Measurements from ENCODE around the gene ROBO1.
"Not testable (repeated sequence)": the region's sequence is repeated elsewhere in the genome, so short reads cannot be mapped to it uniquely, and the experiment has no call there.

ROBO1 gene

DNA sequence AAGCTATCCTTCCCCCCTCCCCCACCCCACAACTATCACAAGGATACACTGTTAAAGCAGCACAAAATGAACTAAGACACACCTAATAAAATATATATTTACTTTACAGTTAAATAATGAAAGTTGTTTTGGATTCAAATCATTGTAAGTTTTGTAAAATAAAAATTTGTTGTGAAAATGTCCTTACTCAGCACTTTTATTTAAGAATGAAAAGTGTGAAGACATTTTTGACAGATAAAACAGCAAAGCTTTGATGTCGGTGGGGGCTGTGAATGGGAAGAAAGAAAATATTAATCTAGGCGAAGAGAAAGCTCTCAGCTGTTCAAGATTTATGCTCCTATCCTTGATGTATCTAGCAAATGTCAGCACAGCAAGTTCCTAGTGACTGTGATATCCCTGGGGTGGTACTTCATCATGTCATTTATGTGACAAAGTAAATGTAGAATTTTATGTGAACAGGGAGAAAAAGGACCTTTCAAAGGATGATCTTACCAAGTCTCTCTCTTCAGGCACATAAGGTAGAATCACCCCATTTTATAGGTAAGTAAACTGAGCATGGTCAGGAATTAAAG, 216.4 kb downstream of the ROBO1 start:
- no peak for DNase-seq

DNA sequence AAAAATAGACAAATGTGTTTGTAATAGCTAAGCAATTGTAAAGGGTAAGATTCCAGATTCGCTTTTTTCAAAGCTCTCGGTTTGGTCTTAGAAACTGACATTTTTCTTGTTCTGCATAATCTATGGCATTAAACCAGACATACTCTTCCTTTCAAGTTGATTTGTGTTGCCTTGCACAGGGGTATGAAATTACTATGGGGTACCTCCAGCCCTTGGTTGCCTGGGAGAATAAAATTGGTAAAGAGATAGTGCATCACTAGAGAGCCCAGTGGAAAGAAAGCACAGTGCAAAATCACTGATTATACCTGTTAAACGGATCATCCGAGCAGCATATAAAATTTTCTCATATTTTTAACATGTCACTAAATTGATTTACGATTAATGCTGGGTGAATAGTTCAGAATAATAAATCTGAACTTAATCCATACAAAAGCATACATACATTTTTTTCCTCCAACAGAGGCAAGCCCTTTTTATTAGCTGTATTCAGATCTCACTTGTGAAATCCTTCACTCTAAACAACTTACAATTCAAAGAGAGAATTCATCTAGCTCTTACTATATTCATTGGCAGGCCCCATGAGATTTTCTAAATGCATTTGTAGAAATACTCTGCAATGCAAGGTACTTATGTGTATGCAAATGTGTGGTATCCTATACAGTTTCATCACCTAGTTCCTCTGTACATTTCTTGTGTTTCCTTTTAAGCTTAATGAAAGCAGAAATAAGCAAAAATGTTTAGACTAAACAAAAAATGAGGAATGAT, 224.4 kb downstream of the ROBO1 start:
- no peak for DNase-seq

DNA sequence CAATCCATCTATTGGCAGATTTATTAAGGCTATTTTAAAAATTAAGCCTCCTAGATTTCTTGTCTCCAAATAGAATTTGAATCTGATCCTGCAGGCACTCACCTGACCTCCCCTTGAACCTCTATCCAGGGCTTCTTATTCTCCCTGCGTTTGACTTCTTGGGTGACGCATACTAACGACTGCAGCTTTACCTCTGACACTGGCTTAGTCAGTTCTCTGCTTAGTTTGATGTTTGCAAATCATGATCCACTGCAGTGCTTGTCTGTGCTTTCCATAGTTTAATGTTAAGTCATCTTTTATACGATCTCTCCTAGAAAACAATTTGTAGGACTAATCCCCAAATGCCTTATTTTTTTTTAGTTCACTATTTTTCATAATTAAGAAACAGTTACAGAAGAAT, 233.1 kb downstream of the ROBO1 start:
- no peak for DNase-seq

DNA sequence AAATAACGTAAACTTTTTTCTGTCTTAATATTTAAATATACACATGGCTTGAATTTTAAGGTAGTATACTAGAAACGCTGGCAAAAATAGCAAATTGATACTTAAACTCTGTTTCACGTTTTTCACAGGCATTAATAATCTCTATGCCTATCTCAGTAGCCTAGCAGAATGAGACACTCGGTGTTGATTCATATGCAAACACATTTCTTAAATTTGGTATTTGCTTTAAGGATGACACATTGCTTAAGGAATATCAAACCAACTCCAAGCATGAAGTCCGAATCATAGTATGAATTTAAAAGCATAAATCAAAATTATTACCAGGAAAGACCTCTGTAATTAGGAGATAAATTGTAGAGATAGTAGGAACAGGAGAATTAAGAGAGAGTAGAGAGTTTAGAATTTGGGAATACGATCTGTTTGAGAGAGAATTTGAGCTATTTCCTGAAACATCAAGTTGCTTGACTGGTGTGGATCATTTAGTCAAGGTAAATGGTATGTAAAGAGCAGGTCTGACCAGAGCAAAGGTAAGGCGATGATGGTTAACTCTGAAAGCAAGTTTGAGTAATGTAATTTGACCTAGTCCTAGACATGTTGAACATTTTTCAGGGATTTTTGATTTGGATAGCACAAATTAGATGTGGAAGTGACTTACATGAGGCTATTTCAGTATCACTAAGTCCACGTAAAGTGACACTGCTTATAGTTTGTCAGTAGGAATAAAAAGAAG, 236.1 kb downstream of the ROBO1 start:
- no peak for DNase-seq

DNA sequence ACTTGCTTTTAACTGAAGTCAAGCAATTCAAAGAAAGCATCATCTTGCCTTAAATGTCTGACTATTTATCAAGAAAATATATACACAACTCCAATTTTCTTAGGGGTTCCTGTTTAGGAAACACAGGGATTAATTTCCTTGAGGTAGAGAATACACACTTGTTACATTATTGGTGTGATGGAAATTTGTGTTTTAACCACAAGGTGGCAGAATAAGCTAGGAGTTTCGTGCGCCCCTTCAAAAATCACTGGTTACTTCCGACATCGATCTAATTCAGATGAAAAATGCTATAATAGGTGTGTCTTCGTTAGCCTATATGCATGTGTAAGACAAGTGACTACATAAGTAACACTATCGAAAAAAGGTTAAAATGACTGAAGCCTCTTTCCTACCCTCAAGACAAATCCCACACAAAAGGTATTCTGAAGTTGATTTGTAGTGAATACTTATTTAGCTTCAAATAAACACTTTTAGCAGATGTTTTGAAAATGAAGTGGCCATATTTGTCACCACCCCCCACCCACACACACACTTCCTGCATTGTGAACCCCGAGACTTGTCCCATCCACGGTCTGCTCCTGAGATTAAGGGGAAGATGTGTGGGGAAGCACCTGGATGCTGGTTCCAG, 246.5 kb downstream of the ROBO1 start:
- DNase-seq, result peak in 1 of 14 donors; percentile 14

DNA sequence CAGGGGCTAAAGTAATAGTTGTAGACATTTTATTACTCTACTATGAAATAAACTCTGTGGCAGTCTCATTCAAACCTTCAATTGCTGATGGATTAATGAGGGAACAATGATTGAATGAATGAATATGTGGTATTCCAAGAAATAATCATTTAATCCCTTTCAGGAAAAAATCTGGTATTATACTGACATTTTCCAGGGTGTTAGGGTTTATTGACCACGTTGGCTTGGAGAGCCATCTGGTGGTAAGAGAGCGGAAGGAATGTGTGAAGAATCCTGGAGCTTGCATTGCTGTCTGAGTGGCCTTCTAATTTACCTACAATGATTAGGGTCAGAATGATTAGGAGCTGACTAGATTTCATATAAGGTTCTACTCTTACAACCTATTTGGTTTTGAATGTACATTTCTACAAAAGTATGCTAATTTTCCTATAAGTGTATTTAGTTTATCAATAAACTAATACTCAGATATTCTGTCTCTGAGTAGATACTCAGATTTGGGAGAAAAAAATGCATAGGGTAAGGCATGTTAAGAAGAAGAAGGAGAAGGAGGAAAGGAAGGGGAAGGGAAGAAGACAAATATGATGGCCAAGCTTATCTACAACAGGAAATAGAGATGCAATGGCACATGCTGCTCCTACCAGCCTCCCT, 249.9 kb downstream of the ROBO1 start:
- peak in 1 of 14 donors; percentile 1 for DNase-seq

DNA sequence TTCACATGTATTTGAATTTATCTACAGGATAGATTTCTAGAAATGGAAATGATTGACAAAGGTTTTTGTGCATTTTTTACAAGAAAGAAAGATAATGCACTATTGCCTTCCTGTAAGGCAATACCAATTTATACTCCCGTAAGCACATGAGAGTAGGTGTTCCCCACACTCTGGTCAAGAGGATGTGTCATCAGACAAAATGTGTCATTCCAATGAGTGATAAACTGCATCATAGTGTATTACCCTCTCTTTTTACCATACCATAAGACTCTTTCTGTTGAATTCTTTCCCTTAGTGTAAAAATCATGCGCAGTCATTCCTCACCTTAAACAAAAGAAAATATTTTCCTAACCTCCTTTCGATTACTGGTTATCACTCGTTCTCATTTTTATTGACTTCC, 251.0 kb downstream of the ROBO1 start:
- DNase-seq, result no peak

DNA sequence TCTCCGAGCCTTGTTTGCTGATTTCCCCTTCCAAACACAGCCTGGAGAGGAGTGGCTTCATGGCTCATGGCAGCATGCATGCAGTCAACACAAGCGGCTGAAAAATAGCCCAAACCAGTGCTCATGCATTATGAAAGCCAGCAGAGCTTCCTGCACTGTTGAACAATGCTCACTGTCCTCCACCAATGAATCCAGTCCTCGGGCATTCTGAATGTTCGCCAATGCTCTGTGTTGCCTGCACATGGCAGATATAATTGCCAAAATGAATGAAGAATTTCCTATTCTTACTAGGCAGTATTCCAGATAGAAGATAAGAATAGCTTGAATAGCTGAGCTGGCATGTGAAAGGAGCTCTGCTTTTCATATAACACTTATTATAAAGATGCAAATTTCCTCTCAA, 252.7 kb downstream of the ROBO1 start:
- peak in 3 of 14 donors; percentile 2 to 6 (median 5) for DNase-seq

DNA sequence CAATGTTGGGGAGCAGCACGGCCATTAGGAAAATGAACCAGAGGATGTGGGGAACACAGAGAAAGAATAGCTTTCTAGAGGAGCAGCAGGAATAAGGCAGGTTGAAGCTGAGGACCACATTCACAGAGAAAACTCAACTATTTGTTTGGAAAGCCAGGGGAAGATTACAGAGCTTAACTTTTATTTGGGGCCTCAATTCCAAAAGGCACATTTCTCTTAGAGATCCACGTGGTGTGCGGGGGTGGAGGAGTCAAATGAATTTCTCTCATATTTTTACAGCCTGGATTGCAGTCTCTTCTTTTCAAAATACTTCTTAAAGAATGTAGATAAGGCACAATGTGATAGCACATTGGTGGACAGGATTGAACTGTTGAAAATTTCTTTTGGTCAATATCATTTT, 253.7 kb downstream of the ROBO1 start:
- DNase-seq, result no peak

DNA sequence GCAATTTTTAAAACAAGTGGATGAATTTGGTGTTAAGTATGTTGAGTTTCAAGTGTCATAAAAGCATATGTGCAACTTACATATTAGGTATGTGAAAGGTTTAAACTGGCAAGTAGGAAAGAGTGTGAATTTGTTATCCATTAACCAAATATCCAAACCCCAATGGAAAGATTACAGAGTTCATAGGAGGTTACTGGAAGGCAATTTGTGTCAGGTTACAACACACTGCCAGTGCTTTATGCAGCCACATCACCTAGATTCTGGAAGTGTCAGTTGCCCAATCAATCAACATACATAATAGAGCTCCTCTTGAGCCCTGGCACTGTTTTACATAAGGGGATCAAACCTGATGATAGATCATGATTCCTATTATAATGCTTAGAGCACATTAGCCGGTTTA, 261.0 kb downstream of the ROBO1 start:
- no peak for DNase-seq

DNA sequence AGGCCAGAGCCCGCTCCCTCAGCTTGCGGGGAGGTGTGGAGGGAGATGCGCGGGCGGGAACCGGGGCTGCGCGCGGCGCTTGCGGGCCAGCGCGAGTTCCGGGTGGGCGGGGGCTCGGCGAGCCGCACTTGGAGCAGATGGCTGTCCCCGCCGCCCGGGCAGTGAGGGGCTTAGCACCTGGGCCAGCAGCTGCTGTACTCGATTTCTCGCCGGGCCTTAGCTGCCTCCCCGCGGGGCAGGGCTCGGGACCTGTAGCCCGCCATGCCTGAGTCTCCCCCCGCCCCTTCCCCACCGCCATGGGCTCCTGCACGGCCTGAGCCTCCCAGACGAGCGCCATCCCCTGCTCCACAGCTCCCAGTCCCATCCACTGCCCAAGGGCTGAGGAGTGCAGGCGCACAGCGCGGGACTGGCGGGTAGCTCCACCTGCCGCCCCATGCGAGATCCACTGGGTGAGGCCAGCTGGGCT, 265.5 kb downstream of the ROBO1 start:
- DNase-seq, result not testable (repeated sequence)

DNA sequence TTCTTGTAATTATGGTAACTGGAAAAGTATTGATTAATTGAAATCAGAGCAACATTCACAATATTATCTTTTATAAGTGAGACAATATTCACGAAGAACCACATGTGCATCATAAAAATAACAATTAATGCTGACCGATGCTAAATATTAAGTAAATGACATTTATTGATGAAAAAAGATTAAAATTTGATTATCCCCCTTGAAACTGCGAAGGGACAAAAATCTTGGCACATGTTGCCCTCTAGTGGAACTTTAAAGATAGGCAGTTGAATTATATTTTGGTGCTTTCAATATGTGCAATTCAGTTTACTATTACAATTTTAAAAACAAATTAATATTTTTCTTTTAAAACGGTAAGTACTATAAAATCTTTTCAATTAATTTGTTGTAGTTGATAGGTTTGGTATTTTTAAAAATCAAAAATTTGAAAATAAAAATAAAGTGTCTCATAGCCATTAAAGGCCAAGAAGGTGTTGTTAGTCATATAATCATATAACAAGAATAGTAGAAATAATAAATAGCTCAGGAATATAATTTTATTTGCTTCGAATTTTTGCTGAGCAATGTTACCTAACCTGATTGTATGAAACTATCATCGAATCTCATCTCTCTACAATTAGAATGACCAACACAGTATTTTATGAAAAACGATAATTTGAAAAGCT, 270.2 kb downstream of the ROBO1 start:
- DNase-seq, result no peak

DNA sequence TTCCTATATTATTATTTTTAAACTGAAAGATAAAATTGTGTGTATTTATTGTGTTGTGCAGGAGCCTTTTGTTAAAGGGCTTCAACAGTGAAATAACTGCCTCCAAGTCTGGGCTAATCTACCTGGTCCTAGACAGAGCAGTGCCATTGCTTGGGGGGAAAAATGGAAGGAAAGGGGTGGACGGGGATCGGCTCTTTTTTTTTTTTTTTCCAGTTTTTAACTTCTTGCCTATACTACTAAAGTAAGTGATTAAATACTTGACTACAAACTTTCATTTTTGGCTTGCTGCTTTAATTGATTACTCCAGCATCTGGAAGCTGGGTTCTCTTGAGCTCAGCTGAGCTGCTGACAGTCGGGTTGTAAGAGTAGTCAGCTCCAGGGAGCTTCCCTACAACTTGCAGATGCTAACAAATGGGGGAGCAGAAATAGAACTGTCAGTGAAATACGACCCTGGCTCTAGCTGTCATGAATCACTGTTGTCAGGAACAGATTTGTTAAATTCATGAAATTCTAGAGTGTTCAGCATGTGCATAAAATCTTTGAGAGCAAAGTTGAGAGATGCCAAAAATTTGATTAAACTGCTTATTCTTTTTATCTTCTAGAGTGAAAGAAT, 276.7 kb downstream of the ROBO1 start:
- DNase-seq, result no peak

DNA sequence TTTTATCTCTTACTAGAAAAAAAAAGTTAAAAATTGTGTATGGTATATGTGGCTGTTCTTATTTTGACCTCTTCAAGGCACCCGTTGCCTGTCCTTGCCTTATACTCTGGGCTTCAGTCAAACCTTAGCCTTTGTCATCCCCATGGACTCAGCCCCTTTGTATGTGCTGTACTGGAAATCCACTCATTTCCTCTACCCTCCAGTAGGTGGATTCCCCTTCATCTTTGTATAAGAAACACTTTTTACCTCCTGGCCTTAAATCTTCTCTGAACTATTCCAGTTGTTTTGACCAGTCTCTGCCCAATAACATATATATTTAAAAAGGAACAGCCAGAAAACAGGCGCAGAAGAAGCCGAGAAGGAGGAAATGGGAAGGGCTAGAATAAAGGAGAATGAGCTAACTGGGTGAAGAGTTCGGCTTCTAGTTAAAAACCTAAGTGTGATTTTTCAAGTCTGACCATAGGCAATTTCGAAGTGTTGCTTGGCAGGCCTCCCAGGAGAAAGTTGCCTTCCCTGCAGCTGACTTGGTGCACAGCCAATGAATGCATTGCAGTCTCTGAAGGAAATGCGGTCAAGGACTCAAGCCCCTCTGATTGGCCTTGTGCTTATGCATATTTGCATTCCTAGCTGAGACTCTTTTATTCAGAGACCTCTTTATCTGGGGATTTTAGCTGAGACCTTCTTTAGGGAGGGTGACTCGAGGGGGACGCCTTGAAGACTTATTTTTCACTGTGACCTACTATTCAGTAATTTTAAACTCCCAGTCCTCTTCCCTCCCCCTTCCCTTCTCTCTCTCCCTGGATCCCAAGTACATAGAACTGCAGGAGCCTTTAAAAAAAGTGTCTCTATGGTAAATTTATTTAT, 277.4 kb downstream of the ROBO1 start:
- DNase-seq, result no peak

DNA sequence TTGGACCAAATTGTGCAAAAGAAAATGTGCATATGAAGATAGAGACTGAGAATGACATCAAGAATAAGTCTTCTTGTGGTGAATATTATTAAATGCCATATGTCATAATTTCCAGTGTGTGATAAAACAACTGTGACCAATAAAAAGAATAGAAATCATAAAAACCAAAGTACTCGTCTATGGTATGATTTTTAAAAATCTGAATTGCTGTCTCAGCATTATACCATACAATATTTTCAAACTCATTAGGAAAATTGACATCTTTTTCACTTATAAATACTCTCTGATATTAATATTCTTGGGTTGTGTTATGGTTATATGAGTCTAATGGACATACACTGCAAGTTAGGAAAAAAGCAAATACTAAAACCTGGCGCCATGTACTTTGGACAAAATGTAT, 279.4 kb downstream of the ROBO1 start:
- no peak for DNase-seq

DNA sequence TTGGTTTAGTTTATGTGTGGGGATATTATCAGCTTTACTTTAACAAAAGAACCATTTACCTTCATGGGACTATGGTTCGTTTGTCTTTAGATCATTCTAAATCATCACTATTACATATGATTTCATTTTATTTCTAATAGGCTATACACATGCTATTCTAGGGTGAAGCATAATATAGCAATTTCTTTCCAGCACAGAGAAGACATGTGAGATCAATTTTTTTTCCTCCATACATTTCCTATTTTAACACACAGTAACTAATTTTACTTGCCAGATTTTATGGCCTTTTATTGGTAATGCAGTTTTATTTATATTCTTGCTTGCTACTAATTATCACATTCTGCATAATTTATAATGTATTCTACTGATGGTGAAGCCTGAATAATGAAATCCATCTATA, 287.1 kb downstream of the ROBO1 start:
- DNase-seq, result no peak

DNA sequence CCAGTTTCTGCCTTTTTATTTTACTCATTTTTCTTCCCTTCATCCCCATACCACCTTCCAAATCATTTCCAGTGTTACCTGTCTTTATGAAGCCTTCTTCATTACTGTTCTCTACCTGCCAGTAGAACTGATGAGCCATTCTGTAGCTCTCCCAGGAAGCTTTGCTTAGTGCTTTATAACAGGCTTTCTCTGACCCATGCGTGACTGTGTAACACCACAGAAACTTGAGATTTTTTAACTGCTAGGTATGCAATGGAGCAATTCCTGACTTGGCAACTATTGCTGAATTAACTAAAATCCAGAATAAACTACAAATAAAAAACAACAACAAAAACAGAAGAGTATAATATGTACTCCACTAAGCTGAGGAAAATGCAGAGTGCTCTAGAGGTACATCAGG, 289.2 kb downstream of the ROBO1 start:
- DNase-seq, result no peak

DNA sequence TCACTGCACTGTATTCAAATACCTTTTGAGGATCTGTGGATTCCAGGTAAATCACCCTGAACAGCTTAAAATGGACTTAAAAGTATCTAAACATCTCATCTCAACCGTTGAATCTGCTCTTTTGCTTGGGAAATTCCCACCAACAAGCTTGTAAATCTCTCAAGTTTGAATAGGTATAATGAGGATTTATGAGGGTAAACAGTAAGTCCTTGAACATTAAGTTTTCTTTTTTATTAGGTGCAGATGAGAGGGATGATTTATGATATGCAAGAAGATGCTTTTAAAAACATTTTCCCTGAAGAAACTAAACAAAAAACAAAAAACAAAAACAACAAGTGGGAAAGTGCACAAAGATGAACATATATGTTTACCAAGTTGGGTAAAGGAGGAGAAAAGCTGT, 290.6 kb downstream of the ROBO1 start:
- no peak for DNase-seq

DNA sequence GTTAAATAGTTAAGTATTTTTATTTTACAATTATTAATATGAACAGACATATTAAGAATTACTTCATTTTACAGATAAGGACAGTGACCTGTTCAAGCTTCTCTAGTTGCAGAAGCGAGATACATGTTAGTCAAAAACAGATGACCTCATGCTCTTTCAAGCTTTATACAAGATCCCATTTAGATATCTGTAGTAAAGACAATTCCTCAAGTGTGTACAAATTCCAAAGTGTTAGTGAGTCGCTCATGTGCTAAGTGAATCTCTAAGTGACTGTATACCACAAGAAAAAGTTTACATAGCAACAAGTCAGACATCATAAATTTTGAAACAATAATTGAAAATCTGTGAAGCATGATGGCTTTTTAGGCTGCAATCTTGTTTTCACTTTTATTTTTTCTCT, 293.8 kb downstream of the ROBO1 start:
- DNase-seq, result no peak

DNA sequence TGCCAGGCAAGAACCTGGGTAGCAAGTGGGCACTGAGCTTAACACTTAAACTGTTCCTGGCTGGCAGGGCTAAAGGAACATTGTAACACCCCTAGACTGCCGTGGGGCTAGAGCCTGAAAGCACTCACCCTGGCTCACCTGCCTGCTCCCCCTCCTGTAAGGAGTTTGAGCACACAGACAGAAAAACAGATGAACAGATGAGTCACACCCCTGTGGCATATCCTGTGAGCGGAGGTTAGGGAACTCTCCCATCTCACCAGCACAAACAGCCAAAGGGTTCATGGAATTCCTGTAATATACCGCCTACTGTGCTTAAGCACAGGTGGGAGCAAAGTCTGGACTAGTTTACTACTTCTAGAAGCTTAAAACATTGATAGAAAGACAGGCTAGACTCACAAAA, 300.1 kb downstream of the ROBO1 start:
- DNase-seq, result no peak
